Stimulated activated CD4-positive, alpha-beta T cell treated with anti-CD3 and anti-CD28 coated beads, Interleukin-1b, Interleukin-23, amount 100 ng/mL, for 48 hours (primary cell): ENCODE measurements around the gene SH2D7.

Experiments used
- DNase-seq: peaks from one replicate; pipeline ENCODE4 v3.0.0-alpha.2; 2020

The SH2D7 gene

GRCh38 chr15:78146425-78147154 is 54.2 kb downstream of the SH2D7 start:
- DNase-seq: no peak

- DNase-seq: no peak
Observed at GRCh38 chr15:78147566-78147965, 55.2 kb downstream of the SH2D7 start.

GRCh38 chr15:78148392-78149067 is 56.2 kb downstream of the SH2D7 start:
- no peak for DNase-seq

- DNase-seq: peak; percentile 99
Observed at GRCh38 chr15:78149068-78149804, 56.9 kb downstream of the SH2D7 start, which contains the start of gene IDH3A. TSS of gene IDH3A (plus strand) at chr15:78149362. CDS start at chr15:78149404, 42 bp downstream.

GRCh38 chr15:78149805-78150751 is 57.7 kb downstream of the SH2D7 start:
- no peak for DNase-seq

- peak; percentile 30 for DNase-seq
Observed at GRCh38 chr15:78151075-78151474, 58.7 kb downstream of the SH2D7 start.
